GM20000 (cell line): Measurements from ENCODE around the gene SUMF1.

Source experiments
- DNase-seq: peaks from one replicate; pipeline ENCODE4 v3.0.0; 2012; ENCODE audit warnings: low spot score
- TF ChIP-seq, protein P1 (sequence below): IDR thresholded peaks from 2 replicates; pipeline ENCODE4 v1.5.1; 2012; ENCODE audit warnings: mild to moderate bottlenecking, control low read depth; ENCODE audit errors: extremely low read depth, missing control alignments

Gene SUMF1

DNA sequence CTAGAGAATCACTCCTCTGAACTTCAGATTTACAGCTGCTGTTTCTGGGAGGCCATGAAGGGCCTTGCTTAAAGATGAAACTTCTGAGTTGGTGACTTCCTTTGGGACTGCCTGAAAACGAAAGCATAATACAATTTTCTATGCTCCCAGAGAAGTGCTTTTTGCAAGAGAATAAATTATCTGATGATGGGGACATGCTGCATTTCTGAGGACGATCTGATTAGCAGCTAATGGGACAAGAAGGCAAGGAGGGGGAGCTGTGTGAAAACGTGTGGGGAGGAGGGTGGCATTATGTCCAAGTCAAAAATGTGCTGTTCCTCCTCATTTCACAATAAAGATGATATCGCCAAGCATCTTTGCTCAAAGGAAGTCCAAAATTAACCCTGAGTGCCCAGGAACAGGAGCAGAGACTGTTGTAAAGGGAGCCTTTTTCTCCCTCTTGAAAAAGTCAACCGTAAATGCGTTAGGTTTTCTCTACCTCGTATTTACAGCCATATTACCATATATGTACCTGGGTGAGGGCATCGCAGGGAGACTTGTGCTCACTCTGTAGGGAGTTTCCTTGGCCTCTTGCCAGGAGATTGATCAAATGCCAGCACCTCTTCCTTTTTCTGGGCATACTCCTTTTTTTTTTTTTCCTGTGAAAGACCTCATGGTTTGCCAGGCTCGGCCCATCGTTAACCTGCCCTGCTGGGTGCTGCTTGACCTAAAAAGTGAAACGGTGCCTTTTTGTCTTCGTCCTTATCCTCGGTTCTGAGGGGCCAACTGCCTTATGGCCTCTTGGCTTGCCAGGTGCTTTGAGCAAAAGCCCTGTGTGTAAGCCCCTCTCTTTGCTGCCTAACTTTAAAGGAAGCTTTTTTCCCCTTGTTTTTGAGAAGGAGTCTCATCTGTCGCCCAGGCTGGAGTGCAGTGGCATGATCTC is 37.5 kb upstream of the SUMF1 start:
- TF ChIP-seq, protein P1, sequence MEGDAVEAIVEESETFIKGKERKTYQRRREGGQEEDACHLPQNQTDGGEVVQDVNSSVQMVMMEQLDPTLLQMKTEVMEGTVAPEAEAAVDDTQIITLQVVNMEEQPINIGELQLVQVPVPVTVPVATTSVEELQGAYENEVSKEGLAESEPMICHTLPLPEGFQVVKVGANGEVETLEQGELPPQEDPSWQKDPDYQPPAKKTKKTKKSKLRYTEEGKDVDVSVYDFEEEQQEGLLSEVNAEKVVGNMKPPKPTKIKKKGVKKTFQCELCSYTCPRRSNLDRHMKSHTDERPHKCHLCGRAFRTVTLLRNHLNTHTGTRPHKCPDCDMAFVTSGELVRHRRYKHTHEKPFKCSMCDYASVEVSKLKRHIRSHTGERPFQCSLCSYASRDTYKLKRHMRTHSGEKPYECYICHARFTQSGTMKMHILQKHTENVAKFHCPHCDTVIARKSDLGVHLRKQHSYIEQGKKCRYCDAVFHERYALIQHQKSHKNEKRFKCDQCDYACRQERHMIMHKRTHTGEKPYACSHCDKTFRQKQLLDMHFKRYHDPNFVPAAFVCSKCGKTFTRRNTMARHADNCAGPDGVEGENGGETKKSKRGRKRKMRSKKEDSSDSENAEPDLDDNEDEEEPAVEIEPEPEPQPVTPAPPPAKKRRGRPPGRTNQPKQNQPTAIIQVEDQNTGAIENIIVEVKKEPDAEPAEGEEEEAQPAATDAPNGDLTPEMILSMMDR = no peak
- DNase-seq = no peak

DNA sequence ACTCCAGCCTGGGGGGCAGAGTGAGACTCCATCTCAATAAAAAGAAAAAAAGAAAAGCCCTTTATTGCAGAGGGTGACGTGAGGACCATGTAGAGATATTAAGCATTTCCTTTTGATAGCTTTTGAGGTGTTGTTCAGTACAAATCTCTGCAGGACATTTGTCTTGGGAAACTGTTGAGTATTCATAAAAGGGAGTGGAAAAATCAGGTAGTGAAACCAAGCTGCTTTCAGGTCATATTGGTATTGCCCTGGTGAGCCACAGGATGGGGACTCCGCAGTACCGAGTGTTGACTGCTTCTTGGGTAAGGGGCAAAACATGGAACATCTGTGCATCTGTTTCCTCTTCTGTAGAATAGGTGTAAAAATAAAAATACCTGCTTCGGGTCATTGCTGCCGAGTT is 36.0 kb upstream of the SUMF1 start:
- TF ChIP-seq, protein P1 = no peak
- no peak for DNase-seq

DNA sequence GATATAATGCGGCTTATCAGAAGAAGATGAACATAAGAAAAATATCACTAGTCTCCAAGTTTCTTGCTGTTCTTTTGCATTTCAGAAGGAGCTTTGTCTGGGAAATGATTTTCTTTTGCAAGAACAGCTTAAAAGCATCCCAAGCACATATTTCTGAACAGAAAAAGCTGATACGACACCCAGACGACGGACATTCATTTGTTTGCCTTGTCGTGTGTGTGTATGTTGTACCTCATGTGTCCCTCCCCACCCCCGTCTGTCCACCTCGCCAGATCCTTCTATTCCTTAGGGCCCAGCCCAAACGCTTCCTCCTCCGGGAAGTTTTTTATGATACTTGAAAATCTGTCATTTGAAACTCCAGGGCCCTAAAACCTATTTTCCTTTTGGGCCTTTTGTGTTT is 34.9 kb upstream of the SUMF1 start:
- DNase-seq = no peak
- TF ChIP-seq, protein P1 = no peak

DNA sequence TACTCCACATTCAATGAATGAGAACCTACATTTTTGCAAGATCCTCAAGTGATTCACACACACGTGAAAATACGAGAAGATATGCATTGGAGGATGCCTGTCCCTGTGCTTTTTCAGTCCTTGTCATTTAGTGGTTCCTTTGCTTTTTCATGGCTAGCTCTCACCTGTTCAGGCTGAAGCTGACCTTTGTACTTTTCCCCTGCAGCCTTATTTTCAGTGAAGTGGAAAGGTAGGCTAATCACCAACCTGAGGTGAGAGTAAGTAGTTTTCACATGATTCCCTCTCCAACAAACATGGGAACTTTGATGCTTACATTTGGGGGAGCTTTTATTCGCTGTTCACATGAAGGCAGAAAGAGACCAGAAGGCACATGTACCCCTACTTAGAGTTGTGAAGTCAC is 34.4 kb upstream of the SUMF1 start:
- DNase-seq = no peak
- TF ChIP-seq, protein P1 = no peak

DNA sequence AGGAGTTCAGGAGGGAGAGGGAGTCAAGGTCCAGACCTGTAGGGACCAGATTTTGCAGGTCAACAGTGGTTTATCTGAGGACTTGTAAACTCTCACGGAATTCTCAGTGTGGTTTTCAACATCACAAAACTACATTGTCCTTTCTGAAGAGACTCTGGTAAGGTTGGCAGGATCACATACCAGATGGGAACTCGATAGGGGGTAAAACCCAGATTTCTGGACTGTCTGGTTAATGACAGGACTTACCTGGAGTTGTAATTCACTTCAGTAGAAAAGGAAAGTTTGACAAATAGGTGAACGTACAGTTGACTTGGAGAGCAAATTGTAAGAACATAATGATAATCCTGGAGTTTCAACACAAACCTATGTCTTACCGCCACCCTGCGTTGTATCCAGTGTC is 31.4 kb upstream of the SUMF1 start:
- TF ChIP-seq, protein P1 = no peak
- DNase-seq = no peak

DNA sequence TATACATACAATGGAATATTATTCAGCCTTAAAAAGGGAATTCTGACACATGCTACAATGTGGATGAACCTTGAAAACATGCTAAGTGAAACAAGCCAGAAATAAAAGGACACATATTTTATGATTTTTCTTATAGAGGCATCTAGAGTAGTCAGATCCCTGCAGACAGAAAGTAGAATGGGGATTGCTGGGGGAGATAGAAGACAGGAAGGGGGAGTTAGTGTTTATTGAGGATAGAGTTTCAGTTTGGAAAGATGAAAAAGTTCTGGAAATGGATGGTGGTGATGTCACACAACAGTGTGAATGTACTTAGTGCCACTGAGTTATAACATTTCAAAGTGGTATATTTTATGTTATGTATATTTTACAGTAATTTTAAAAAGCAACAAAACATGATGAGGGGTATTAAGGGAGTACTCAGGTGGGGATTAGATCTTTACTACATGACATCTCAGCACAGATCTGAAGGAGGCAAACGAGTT is 30.8 kb upstream of the SUMF1 start:
- TF ChIP-seq, protein P1 = no peak
- DNase-seq = no peak

DNA sequence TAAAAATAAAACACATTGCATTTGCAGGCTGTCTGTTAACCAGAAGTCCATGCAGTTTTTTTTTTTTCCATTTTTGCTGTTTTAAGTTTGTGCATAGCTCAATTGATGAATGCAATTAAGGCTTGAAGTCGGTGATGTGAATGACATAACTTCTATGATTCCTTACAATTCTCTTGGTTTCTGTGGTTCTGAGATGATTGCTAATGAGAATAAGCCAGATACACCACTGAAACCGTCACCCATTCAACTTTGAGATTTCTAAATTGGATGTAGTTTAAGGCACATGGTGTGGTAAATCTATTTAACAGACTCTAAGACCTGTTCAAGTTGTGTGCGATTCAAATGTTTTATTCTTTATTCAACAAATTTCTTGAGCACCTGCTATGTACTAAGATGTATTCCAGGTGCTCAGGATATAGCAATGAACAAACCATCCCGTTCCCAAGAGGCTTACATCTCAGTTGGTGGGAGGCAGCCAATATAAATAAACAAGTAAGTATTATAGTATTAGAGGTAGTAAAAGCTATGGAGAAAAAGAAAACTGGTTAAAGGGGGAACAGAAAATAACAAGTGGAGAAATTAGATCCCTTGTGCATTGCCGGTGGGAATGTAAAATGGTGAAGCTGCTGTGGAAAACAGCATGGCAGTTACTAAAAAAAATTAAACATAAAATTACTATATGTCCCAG is 30.1 kb upstream of the SUMF1 start:
- no peak for DNase-seq
- TF ChIP-seq, protein P1 = no peak
